Fibroblast of pulmonary artery (primary cell): ENCODE measurements around the gene VAPB.

Experiments
- DNase-seq: peaks from one replicate; pipeline ENCODE4 v3.0.0-alpha.2; 2010; ENCODE audit warnings: low read depth
- H3K4me3 ChIP-seq: replicated peaks from 2 replicates; pipeline ENCODE4 v1.5.1; 2011; ENCODE audit warnings: low read depth, mild to moderate bottlenecking, control low read depth, low read length, moderate library complexity
- CTCF ChIP-seq: IDR thresholded peaks from 2 replicates; pipeline ENCODE4 v1.5.1; 2011; ENCODE audit warnings: mild to moderate bottlenecking, control low read depth, low read length, inconsistent platforms; ENCODE audit errors: missing control alignments

VAPB gene

GRCh38 chr20:58472273-58473018 lies 83.4 kb downstream of the VAPB start:
- H3K4me3 ChIP-seq: no peak overlapping the region
- no peak for TF ChIP-seq CTCF
- no peak for DNase-seq

DNA sequence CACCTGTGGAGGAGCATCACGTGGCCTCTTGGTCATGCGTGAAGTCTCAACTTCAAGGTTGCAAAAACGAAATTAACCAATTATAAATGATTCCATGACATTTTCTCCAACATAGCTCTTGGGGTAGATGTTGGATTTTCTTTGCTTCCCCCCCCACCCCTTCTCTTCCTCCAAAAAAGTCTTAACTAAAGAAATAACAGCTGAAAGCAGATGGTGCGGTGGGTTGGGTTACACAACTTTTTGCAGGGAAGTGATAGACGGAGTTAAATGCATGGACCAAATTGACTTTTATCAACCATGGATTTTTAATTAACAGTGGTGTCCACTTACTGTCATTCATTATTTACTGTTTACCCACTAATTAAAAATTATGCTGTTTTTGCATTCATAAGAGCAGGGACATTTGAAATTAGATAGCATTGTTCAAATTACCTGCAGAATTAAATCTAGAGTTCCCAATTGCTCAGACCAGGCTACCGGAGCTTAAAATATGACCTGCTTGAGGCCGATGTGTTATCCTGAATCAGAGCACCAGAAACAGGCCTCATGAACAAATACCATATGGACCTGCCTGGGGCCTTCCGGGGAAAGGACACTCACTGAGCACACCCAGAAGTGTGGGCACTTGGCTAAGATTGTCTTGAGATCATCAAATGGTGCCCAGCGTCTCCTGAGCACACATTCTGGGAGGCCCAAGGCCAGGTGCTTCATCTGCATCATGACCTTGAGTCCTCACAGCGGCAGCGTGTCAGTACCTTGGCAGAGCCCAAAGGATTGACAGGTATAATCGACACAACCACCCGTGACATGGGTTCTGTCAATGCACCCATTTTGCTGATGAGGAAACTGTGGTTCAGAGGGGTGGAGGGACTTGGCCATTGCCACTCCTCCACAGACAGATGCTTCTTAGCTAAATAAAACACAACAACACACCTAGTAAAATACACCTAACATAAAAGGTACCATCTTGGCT lies 84.7 kb downstream of the VAPB start:
- no peak for DNase-seq
- TF ChIP-seq CTCF: no peak
- no peak overlapping the region for H3K4me3 ChIP-seq

DNA sequence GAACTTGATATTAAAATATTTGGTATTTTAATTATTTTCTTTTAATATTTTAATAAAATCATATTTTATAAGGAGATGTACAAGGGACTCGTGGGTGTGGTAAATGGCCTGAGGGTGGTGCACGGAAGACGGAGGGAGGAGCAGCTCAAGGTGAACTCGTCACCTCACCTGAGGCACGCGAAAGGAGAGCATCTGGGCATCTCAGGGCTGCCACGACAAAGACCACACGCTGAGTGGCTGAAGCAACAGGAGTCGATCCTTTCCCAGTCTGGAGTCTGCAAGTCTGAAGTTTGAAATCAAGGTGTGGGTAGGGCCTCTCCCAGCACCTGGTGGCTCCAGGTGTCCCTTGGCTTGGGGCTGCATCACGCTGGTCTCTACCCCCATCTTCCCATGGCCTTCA lies 86.4 kb downstream of the VAPB start:
- no peak for TF ChIP-seq CTCF
- H3K4me3 ChIP-seq: no peak overlapping the region
- DNase-seq: no peak

- DNase-seq: no peak
- no peak for TF ChIP-seq CTCF
- no peak overlapping the region for H3K4me3 ChIP-seq
Observed at GRCh38 chr20:58478141-58478805, 89.2 kb downstream of the VAPB start.

DNA sequence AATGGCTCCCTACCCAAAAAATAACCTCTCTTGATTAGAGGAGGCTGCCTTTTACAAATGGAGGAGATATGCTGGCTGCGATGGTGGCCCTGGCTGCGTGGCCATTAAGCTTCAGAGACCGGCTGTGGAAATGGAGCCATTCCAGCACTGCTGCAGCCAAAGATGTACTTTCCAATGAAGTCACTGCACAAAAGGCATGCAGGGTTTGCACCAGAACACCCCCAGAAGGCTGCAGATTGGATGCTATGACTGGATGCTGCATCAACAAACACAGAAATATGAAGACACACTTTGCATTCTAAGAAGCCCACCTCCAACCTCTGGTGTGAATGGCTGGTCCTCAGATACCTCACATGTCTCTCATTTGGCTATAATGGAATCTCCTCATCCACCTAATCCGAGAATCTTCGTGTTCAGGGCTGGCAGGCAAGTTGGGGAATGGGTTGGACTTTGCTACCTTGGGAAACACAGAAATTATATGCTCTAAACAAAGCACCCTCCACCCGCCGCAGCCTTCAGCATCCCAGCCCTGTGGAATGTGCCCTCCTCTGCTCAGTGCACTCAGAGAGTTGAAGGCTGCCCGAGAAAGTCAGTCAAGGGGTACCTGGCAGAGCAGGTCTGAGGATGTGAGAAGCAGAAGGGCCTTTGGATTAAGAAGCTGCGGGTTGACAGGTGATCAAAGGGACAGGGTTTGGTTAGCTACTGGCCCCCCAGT lies 90.9 kb downstream of the VAPB start:
- no peak overlapping the region for H3K4me3 ChIP-seq
- TF ChIP-seq CTCF: no peak
- no peak for DNase-seq

- DNase-seq: no peak
- no peak overlapping the region for H3K4me3 ChIP-seq
- no peak for TF ChIP-seq CTCF
Observed at GRCh38 chr20:58480551-58481336, 91.7 kb downstream of the VAPB start.
